Activated CD8-positive, alpha-beta T cell treated with anti-CD3 and anti-CD28 coated beads for 36 hours (primary cell): ENCODE data around the gene POLL. TPM values are rescaled to one million over a fixed set of nuclear protein-coding genes. Genes with fewer than 3 reads are reported as not detected.
A peak's percentile ranks its signal among the peaks of the same experiment; 100 is the strongest.

Experiments
- ATAC-seq: fragments of 200-7000 bp; cut with Tn5 transposase; one replicate; pipeline ENCODE4 v1.10.0; 2021; ENCODE audit warnings: mild to moderate bottlenecking, moderate library complexity
- CTCF ChIA-PET: fragments of 350-600 bp; sonication (Branson Sonifier 250); formaldehyde crosslinking; loops from one replicate; lab custom pipeline; 2021; ENCODE audit warnings: antibody characterized with exemption; lab: Charles Lee
- POLR2A ChIA-PET: fragments of 350-600 bp; sonication (Branson Sonifier 250); formaldehyde crosslinking; loops from one replicate; lab custom pipeline; 2021; ENCODE audit warnings: antibody characterized with exemption; lab: Charles Lee
- DNase-seq: peaks from one replicate; pipeline ENCODE4 v3.0.0-alpha.2; 2020
- H3K27ac Mint-ChIP-seq: one replicate; pipeline ENCODE4 v1.8.0; 2021; ENCODE audit warnings: mild to moderate bottlenecking, mixed read lengths
- H3K27me3 Mint-ChIP-seq: one replicate; pipeline ENCODE4 v1.8.0; 2021; ENCODE audit warnings: mixed read lengths
- H3K36me3 Mint-ChIP-seq: one replicate; pipeline ENCODE4 v1.8.0; 2021; ENCODE audit warnings: low read depth, mixed read lengths
- H3K4me1 Mint-ChIP-seq: one replicate; pipeline ENCODE4 v1.8.0; 2021; ENCODE audit warnings: low read depth, mixed read lengths
- H3K4me3 Mint-ChIP-seq: one replicate; pipeline ENCODE4 v1.8.0; 2021; ENCODE audit warnings: mild to moderate bottlenecking, moderate library complexity, mixed read lengths
- H3K9me3 Mint-ChIP-seq: one replicate; pipeline ENCODE4 v1.8.0; 2021; ENCODE audit warnings: mixed read lengths
- intact Hi-C: fragments of 100-400 bp; cut with micrococcal nuclease; formaldehyde crosslinking; loops from one replicate; pipeline ENCODE4 v1.10.0; 2022
- total RNA-seq, 2 experiments: library from RNA; stranded (reverse); gene quantifications; one replicate each; pipeline ENCODE4 v1.2.3, GENCODE V29; 2021
- TF ChIP-seq, protein P1 (sequence below): fragments of 200-600 bp; IDR thresholded peaks from one replicate; pipeline ENCODE4 v1.8.0; 2022; ENCODE audit warnings: antibody characterized with exemption, mild to moderate bottlenecking

The POLL gene
- total RNA-seq, 2 experiments from 2014 or later = 32.2 to 33.8 TPM

GRCh38 chr10:101558204-101558603 is 29.9 kb downstream of the POLL start:
- POLR2A ChIA-PET = interaction anchor here (0.6 to 1.2 kb wide), 2 partner anchors 34 to 702 kb away, joined by 3 read pairs; no protein-coding TSS in a partner anchor
- Mint-ChIP-seq H3K9me3 (no peaks in the 10 kb centered on the region), H3K4me3 (no peak overlapping the region), H3K27me3 (peaks cover 4% of the 10 kb centered on the region), H3K4me1 (peaks cover 9% of the 10 kb centered on the region), H3K36me3 (no peaks in the 10 kb centered on the region), H3K27ac (no peak overlapping the region)
- TF ChIP-seq, protein P1, sequence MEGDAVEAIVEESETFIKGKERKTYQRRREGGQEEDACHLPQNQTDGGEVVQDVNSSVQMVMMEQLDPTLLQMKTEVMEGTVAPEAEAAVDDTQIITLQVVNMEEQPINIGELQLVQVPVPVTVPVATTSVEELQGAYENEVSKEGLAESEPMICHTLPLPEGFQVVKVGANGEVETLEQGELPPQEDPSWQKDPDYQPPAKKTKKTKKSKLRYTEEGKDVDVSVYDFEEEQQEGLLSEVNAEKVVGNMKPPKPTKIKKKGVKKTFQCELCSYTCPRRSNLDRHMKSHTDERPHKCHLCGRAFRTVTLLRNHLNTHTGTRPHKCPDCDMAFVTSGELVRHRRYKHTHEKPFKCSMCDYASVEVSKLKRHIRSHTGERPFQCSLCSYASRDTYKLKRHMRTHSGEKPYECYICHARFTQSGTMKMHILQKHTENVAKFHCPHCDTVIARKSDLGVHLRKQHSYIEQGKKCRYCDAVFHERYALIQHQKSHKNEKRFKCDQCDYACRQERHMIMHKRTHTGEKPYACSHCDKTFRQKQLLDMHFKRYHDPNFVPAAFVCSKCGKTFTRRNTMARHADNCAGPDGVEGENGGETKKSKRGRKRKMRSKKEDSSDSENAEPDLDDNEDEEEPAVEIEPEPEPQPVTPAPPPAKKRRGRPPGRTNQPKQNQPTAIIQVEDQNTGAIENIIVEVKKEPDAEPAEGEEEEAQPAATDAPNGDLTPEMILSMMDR = no peak
- ATAC-seq = peak; percentile 50
- no peak for DNase-seq
- CTCF ChIA-PET = interaction anchor here (1.9 to 3.9 kb wide), 2 partner anchors 11 to 13 kb away, joined by 5 to 13 read pairs; no protein-coding TSS in a partner anchor
- intact Hi-C loops = no loop called here

DNA sequence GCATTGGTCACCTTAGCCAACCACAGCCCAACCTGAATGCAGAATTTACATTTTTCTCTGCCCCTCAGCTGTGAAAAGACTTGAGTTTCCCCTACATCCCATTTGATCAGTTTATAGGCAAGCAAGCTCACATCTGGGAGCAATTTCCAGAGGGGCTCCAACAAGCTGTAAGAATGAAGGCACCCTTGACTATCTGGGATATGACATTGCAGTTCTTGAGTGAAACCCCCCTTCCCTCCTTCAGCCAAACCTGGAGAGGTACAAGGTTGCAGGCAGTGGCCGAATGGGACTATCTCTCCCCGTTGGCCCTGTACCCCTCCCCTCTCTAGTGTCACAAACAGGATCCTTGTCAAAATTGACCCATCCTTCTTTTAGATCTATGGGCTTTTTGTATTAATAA is 30.5 kb downstream of the POLL start:
- peaks cover 5% of the 10 kb centered on the region for H3K36me3 Mint-ChIP-seq
- TF ChIP-seq, protein P1 = no peak
- ATAC-seq (no peak), DNase-seq (no peak)
- H3K27ac Mint-ChIP-seq = no peak overlapping the region
- POLR2A ChIA-PET = no interaction called here
- peaks cover 9% of the 10 kb centered on the region for H3K4me1 Mint-ChIP-seq
- H3K27me3 Mint-ChIP-seq = peaks cover 4% of the 10 kb centered on the region
- H3K4me3 Mint-ChIP-seq = no peak overlapping the region
- CTCF ChIA-PET = no interaction called here
- no peaks in the 10 kb centered on the region for H3K9me3 Mint-ChIP-seq
- intact Hi-C loops = no loop called here

- intact Hi-C loops = no loop called here
- DNase-seq (no peak), ATAC-seq (no peak)
- Mint-ChIP-seq H3K4me3 (no peak overlapping the region), H3K9me3 (no peaks in the 10 kb centered on the region), H3K36me3 (peaks cover 12% of the 10 kb centered on the region), H3K27me3 (no peaks in the 10 kb centered on the region), H3K4me1 (no peaks in the 10 kb centered on the region), H3K27ac (no peak overlapping the region)
- ChIA-PET CTCF (interaction anchor here (0.8 kb wide), 1 partner anchor 46 kb away, joined by 3 read pairs; no protein-coding TSS in a partner anchor), POLR2A (no interaction called here)
- TF ChIP-seq, protein P1 = no peak
These were observed 35.6 kb downstream of the POLL start for GRCh38 chr10:101552442-101552841.

DNA sequence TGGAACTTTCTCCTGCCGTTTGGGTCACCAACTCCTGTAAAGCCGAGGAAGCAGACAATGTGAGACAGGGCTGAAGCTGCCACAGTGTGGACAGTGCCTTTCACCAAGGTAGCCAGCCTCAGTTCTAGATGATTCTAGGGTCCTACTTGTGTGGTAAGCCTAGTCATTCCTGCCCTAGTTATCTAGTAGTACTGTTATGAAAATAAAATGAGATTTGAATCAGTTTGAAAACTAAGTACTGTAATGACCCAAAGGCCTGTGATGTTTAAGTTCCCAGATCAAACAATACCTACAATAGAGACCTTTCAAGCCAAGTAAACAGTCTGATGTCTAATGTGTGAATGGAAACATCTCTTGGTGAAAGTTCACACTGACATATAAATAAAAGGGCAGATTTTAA is 37.1 kb downstream of the POLL start:
- H3K27ac Mint-ChIP-seq = no peak overlapping the region
- H3K4me1 Mint-ChIP-seq = no peaks in the 10 kb centered on the region
- DNase-seq = no peak
- CTCF ChIA-PET = no interaction called here
- H3K36me3 Mint-ChIP-seq = peaks cover 12% of the 10 kb centered on the region
- H3K27me3 Mint-ChIP-seq = no peaks in the 10 kb centered on the region
- TF ChIP-seq, protein P1 = no peak
- POLR2A ChIA-PET = interaction anchor here (1.1 kb wide), 1 partner anchor 11 kb away, joined by 3 read pairs; no protein-coding TSS in a partner anchor
- peak; percentile 30 for ATAC-seq
- intact Hi-C loops = no loop called here
- H3K4me3 Mint-ChIP-seq = no peak overlapping the region
- no peaks in the 10 kb centered on the region for H3K9me3 Mint-ChIP-seq

- Mint-ChIP-seq H3K27ac (no peak overlapping the region), H3K4me3 (no peak overlapping the region), H3K36me3 (peaks cover 2% of the 10 kb centered on the region), H3K4me1 (no peaks in the 10 kb centered on the region), H3K27me3 (no peaks in the 10 kb centered on the region), H3K9me3 (no peaks in the 10 kb centered on the region)
- intact Hi-C loops = no loop called here
- ChIA-PET POLR2A (no interaction called here), CTCF (interaction anchor here (0.6 to 1.9 kb wide), 4 partner anchors 9 to 239 kb away, joined by 3 to 12 read pairs (median 3); no protein-coding TSS in a partner anchor)
- TF ChIP-seq, protein P1 = no peak
- ATAC-seq (no peak), DNase-seq (no peak)
These were observed 42.2 kb downstream of the POLL start for GRCh38 chr10:101545898-101546297.
